Ecto neural progenitor cell (in vitro differentiated cells): Measurements from ENCODE around the gene PHF12.

Experiments
- DNase-seq: peaks from one replicate; pipeline ENCODE4 v3.0.0-alpha.2; 2018; ENCODE audit warnings: low spot score

The PHF12 gene

DNA sequence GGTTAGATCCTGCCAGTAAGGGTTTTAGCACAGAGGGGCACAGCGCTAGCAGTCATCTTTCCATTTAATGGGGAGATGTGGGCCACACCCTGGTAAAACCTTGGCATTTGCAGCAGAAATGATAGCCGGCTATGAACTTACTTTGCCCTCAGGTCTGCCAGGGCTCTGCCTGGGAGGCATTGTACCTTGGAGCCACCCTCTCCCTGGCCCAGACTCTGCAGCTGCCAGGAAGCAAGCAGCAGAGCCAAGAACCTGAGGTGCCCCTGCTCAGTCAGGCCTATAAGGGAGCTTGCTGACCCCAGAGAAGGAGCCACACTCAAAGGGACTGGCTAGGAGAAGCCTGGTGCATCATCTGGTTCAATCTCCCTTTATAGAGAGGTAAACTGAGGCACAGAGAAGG lies 23.7 kb upstream of the PHF12 start:
- no peak for DNase-seq

DNA sequence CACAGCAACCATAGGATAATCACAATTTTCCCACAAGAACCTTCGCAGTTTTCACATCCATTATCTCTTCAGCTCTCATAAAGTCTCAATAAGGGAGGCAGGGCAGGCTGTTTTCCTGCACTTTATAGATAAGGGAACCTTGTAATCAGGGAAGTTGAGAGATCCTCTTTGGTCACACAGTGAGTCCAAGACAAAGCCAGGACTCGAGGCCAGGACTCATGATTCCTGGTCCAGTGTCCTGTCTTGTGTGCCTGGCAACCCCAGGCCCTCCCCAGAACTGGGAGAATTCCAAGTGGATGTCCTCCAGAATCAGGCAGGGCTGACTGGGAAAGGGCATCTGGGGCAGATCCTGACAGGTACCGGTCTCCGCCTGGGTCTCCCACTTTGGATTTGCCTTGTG lies 23.1 kb upstream of the PHF12 start:
- DNase-seq, result no peak

DNA sequence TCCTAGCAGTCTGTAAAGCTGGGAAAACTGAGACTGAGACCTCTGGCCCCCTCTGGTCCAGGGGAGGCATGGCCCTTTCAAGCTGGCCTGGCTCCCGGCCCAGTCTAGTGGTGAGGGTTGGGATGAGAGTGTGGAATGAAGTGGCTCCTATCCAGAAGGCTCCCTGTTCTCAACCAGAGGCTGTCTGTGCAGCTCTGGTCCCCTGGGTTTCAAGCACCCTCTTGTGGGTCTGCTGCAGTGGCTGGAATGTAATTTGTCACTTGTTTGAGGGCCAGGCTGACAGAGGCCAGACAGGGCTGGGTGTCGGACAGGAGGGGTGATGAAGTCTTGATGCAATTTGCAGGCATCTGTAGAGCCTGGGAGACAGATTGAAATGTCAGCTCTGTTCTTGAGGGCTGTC lies 22.1 kb upstream of the PHF12 start:
- DNase-seq, result no peak

DNA sequence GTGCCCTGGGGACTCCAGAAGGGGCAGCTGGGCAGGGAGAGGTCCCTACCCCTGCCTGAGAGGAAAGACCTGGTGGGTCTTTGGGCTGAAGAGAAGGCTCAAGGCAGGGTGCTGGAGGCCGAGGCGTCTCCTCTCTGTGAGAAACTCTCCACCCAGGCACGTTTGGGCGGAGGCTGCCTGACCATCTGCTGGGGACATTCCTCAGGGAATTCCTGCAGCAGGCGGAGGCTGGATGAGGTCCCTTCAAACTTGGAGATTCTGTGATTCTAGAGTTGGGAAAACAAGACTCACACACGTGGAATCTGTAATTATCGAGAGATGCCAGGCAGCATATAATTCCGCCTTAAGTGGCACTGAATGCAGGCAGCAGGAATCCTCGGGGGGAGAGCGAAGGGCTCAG lies 21.1 kb upstream of the PHF12 start:
- no peak for DNase-seq

DNA sequence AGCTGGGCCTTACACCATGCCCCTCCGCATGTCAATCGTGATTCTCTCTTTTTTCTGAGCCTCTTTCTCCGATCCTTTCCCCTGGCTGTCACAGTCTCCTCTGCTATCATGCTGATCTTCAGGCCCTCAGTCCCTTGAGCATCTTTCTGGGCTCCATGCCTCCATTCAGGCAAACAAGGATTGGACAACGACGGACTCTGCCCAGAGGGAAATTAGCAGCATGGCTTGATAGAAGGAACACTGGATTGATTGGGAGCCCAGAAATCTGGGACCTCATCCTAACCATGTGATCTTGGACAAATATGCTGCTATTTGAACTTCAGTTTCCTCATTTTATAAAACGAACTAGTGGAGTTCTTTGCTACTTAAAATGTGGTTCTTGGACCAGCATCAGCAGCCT lies 19.6 kb upstream of the PHF12 start:
- DNase-seq, result no peak

DNA sequence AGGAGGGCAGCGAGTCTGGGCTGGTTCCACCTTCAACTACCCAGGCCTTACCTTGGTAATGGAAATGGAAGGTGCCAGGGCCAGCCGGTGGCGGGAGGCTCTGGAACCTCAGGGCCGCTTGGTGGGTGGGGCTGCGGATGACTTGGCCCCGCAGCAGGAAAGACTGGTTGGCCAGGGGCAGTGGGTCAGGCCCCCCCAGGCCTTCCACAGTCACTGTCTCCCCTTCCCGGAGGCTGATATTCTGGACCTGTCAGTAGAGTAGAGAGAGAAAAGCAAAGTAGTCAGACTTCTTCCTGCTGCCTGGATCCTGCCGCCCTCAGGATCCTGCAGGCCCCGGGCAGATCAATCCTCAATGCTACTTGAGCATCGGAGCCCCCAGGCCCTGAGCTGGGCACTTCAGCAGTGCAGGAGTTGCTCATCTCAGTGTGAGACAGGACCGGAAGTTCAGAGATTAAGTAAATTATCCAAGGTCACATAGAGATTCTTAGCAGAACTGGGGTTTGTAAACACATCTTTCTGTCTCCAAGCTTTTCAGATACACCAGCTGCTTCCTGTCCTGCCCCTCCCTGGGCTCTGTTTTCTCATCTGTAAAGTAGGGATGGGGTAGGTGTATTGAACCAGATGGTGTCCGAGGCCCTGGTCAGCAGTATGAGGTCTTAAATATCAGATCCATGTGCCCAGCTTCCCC lies 18.5 kb upstream of the PHF12 start:
- DNase-seq, result no peak

DNA sequence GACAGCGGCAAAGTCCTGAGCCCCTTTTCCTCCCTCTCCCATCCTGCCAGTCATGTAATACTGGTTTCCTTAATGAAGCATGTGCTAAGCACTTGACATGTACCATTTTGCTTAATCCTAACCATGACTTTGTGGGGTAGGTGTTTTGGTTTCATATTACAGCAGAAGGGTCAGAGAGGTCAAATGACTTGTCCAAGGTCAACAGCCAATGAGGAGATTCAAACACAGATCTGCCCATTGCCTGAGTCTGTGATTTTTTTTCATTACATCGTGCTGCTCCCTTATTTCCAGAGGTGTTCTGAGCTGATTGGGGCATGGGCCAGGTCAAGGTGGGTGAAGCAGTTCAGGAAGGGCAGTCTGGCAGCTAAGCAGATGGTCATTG lies 17.6 kb upstream of the PHF12 start:
- no peak for DNase-seq

DNA sequence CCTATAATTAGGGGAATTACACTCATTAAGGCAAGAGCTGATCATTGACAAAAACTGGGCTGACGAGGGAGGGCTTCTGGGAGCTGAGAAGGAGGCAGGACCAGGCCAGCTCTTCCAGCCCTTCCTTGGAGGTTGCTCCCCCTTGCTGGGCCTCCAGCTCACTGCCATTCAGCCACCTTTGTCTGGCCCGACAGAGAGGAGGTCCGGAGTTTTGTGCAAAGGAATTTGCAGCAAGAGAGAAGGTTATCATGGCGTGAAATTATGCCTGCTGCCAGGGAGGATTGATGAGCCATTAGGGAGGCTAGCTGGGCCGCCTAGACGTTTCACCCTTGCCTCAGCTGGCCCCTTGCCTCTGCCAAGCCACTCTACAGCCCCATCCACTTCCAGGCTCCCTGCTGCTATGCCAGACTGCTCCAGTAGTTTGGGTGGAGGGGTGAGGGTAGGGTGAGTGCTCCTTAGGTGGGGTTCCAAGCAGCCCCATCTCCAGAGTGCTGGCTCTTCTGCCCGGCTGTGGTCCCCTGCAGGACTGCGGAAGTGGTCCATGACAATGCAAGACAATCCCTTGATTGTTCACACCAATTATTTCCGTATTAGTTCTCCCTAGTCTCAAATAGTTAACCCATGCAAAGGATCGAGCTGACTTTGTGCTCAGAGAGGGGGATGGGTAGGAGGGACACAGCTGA lies 17.1 kb upstream of the PHF12 start:
- peak; percentile 79 for DNase-seq

DNA sequence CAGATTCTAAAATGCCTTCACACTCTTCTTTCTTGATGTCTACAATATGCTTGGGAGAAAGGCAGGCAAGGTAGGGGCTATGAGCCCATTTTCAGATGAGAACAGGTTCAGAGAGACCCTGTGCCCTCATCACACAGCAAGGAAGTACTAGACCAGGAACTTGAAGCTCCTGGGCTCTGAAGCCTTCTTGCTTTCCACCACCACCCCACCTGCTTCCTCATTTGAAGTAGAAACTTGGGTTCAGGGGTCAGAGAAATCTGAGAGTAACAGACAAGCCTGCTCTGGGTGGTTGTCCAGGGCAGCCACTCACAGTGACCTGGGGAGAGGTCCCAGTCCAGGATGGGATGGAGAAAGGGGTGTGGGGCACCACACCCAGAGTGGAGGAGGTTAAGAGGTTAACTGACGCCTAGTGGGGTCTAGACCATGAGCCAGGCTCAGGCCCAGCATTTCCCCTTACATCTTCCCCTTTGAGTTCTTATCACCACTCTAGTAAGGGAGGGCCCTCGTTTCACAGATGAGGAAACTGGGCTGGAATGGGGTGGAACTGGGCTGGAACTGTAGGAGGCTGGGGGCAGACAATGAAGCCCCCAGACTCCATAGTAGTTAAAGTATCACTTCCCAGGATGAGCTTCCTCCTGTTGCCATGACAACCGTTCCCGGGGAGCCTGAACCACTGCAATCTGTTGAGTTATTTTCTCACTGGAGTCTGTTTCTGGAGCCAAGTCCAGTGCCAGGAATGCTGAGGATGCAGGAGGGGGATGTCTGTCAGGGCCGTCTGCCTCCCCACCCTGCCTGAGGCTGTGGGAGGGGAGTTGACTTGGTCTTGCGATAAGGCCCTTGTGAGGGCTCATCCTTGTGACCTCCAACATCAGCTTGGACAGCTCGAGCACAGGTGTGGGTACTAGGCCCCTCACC lies 16.2 kb upstream of the PHF12 start:
- peak; percentile 60 for DNase-seq

DNA sequence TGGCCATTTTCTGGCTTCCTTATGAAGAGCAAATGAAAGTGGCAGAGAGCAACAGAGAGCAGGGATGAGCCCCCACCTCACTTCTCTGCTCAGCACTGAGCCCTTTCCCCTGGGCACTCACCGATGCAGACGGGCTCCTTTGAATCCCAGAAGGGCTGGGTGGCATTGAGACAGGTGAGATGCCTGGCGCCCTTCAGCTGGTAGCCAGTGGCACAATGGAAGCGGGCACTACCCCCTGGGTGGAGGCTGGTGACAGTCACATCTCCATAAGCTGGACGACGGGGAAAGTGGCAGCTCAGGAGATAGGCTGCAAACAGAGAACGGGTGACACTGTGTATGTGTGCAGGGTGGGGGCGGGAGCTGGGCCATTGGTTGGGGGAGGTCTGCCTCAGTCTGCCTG lies 12.5 kb upstream of the PHF12 start:
- no peak for DNase-seq

DNA sequence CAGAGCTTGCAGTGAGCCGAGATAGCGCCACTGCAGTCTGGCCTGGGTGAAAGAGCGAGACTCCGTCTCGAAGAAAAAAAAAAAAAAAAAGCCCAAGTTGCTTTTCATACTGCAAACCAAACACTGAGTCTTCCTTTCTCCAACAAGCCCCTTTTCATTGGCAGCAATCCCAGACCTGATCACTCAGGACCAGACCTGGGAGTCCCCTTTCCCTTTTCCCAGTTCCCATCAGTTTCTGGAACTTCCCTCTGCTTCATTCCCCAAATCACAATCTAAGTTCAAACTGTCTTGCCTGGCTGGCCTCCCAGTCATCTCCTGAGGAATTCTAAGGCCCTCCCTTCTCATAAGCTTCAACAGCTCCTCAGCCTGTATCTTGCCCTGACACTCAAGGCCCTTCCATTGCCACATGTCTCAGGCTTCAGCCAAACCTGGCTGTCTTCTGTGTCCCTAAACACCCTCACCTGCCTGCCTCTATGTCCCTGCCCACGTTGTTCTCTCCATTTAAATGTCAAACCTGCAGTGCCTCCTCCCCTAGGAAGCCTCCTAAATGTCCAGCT lies 11.8 kb upstream of the PHF12 start:
- no peak for DNase-seq

DNA sequence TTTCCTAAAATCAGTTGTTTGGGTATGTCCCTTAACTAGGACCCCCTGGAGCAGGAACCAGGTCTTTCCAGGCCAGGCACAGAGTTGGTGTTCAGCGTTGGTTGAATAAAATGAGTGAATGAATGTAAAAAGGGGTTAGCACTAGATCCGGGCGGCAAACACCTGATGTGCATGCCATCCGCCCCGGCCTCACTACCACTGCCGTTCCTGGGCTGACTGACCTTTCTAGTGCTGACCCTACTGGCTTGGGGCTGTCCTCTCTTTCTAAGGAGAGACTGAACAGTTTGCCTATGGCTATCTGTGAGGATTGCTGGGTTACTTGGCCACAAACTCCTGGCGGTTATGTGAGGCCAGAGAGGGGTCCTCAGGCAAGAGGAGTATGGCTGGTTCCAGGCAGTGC lies 10.1 kb upstream of the PHF12 start:
- no peak for DNase-seq

DNA sequence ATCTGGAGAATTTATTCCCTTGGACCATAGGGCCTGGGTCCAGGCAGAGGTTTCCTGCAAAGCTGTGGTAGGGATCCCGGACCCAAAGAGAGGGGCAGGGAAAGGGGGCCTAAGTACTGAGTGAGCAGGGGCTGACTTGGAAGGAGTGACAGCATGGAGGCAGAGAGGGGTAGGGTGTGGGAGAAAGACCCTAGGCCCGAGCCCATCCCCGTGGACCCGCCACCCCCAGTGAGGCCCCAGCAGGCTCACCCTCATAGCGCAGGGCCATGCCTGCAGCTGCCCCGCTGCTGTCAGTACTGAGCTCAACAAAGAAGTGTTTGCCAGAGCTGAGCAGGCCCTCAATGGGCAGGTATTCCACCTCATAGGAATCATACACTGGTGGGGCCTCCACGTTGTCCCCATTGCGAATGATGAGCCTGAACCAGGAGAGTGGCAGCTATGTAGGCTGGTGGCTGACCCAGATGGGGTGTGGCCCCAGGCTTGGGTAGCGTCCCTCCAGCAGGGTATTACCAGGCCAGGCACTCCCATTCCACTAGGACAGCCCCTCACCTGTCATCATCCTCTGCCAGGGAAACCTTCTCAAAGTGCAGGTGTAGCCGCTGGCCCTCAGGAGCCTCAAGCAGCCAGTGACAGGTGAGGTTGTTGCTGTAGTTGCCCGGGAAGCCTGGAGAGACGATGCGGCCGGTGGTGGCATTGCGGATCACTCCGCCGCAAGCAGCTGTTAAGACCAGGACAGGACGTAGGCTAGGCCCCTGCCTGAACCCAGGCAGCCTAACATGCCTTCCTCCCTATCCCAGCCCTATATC lies 9.1 kb upstream of the PHF12 start:
- DNase-seq, result no peak

DNA sequence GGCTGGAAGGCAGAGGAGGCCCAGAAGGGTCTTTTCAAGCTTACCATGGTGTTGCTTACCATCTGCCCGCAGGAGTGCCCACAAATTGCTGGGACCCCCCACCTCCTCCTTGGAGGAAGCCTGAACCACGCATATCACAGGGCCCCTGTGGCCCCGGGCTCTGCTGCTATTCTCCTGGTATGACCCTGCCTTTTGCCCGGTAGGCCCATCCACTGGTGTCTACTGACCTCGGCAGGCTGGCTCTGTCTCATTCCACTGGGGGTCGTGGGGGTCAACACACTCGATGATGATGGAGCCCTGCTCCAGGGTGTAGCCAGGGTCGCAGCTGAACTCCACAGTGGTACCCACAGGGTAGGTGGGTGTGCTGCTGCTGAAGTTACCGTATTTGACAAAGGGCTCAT lies 8.2 kb upstream of the PHF12 start:
- no peak for DNase-seq

DNA sequence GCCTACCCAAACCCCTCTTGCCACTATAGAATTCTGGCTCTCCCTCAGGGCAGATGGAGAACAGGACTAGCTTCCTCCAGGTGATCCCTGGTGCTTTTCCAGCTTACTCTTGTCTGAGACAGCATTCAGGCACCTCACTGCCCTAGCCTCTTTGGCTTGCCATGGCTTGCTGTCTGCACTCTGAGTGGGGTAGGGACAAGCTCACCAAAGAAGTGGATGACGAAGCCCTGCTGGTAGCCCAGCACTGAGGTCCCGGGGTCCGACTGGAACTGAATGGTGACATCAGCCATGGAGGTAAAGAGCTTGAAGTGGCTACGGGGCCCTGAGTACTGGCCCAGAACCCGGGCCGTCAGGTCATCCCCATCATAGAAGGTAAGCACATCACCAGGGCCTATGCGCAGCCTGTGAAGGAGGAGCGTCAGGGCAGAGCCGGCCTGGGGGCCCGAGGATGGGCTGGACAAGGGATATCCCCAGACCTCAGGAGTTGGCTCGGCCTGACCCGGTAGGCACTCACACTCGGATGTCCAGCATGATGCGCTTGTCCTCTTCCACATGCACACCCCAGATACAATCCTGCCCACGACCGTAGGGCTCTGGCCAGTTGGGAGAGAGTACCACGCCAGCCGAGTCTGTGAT lies 7.6 kb upstream of the PHF12 start:
- no peak for DNase-seq

DNA sequence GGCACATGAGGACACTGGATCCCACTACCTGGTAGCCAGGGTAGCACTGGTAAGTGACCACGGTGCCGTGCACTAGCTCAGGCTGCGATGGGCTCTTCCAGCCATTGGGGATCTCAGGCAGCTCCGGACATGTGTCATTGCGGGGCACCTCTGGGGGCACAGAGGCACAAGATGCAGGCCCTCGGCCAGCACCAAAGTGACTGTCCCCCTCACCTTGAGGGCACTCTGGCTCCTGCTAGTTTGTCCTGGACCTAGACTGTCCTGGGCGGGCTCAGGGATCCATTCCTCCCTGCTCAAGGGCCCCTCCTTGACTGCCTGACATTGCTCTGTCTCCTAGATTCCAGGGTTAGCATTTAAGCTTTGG lies 6.7 kb upstream of the PHF12 start:
- DNase-seq, result no peak

DNA sequence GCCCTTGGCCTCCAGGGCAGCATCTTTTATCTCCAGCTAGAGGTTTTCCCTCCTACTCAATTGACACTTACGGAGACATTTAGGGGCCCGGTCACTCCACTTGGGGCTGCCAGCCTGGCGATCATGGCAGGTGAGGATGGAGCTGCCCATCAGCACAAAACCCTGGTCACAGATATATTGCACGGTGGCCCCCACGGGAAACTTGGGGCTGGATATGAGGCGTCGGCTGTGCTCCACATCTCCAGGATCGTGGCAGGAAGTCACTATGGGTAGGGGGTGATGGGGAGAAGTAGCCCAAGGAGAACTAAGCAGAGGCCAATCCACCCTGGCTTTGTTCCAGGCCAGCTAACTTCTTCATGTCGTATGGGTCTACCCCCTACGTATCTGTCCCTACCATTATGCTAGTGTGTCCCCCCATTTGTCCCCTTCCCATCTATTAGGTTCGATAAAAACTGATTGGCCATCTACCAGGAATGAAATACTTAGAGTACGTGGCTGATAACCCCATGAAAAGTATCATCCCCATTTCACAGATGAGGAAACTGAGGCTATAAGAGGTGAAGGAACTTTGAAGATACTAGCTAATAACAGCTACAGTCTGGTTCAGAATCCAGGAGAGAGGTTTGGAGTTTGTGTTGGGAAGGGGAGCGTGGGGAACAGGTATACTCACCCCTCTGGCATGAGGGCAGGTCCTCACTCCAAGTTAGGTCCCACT lies 6.1 kb upstream of the PHF12 start:
- no peak for DNase-seq

DNA sequence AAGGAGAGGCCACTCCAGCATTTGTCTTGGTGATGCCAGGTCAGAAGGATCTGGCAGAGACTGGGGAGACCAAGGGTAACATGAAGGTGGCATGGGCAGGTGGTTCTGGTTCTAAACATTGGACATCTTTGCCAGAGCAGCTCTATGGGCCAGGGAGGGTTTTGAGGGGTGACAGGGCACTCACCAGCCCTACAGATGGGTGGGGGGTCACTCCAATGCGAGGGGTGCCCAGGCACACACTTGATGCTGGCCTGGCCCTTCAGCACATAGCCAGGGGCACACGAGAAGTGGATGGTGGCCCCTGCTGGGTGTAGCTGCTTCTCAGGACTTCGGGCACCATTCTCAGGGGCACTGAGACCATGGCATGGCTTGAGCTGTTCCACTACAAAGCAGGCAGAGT lies 5.5 kb upstream of the PHF12 start:
- no peak for DNase-seq

DNA sequence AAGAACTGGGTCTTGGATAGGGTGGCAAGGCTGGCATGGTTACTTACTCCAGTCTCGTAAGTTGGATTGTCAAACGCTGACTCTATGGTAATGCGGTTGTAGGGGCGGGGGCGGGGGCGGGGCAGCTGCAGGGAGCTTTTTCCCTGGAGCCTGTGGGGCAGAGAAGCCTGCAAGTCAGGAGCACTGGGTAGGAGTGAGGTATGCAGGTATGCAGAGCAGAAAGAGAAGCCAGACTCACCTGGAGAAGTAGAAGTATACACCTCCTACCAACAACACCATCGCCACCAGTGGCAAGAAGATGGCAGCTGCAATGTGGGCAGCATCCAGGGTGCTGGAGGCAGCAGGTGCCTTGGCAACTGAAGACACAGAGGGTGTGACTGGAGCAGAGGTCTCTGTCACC lies 4.8 kb upstream of the PHF12 start:
- no peak for DNase-seq

DNA sequence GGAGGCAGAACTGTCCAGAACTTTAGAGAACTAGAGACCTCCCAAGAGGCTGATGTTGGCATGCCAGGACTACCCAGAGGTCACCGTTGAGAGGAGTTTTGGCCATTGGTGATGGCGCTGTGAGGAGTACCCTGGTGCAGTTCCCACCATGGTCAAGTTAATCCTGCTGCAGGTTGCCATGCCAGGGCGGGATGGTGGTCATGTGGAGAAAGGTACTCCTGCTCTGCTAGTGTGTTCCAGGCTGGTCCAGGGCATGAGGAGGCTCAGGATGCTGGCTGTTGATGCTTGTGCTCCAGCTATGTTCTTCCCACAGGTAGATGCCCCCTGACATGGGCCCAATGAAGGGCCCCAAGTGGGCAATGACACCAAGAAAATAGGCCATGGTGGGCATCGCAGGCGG lies 4.1 kb upstream of the PHF12 start:
- no peak for DNase-seq

DNA sequence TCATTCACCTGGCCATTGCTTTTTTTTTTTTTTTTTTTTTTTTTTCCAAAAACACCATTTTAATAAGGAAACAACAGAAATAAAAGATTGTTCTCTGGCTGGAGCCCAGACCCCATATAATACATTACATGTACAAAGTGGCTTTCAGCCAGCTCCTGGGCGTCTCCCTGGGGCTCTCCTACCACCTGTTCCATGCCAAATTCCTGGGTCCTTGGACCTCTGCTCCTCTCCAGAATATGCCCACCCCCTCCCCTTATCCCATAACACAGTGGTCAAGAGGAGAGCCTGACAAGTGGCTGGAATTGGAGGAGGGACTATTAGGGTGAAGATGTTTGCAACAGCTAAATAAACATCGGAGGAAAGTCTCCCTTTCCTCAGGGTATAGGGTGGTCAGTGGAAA lies 3.6 kb upstream of the PHF12 start:
- DNase-seq, result no peak
